ENCODE data around the gene BORCS6. TPM values are rescaled to one million over a fixed set of nuclear protein-coding genes. Genes with fewer than 3 reads are reported as not detected.

The BORCS6 gene
- total RNA-seq, 1 experiment from 2014 or later, result 2.2 TPM

DNA sequence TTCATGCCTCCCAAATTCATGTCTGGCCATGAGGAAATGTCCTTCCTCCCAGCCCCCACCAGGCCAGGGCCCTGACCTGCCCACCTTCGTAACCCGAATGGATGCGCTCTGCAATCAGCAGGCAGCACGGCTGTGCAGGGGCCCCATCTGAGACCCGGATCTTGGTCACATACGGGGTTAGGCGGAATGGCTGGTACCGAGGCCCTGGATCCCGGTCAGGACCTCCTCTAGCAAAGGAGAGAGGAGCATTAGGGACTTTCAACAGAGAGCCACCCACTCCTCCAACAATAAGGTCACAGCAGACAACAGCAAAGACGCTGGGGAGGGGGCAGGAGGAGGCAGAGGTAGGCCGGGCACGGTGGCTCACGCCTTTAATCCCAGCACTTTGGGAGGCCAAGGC is 41.4 kb downstream of the BORCS6 start:
- no peak overlapping the region for H3K27ac ChIP-seq
- H3K4me1 ChIP-seq, result peaks cover 17% of the 10 kb centered on the region
- no peak for DNase-seq
- no peaks in the 10 kb centered on the region for H3K9me3 ChIP-seq (replicated peaks)
- no peaks in the 10 kb centered on the region for H3K36me3 ChIP-seq
- no peak overlapping the region for H3K4me3 ChIP-seq
- H3K27me3 ChIP-seq, result no peaks in the 10 kb centered on the region

- DNase-seq, result no peak
- no peaks in the 10 kb centered on the region for H3K36me3 ChIP-seq
- no peak overlapping the region for H3K4me3 ChIP-seq
- no peak overlapping the region for H3K27ac ChIP-seq
- no peaks in the 10 kb centered on the region for H3K9me3 ChIP-seq (replicated peaks)
- H3K27me3 ChIP-seq, result no peaks in the 10 kb centered on the region
- peaks cover 12% of the 10 kb centered on the region for H3K4me1 ChIP-seq
Observed at GRCh38 chr17:8147805-8148404, 42.1 kb downstream of the BORCS6 start.

DNA sequence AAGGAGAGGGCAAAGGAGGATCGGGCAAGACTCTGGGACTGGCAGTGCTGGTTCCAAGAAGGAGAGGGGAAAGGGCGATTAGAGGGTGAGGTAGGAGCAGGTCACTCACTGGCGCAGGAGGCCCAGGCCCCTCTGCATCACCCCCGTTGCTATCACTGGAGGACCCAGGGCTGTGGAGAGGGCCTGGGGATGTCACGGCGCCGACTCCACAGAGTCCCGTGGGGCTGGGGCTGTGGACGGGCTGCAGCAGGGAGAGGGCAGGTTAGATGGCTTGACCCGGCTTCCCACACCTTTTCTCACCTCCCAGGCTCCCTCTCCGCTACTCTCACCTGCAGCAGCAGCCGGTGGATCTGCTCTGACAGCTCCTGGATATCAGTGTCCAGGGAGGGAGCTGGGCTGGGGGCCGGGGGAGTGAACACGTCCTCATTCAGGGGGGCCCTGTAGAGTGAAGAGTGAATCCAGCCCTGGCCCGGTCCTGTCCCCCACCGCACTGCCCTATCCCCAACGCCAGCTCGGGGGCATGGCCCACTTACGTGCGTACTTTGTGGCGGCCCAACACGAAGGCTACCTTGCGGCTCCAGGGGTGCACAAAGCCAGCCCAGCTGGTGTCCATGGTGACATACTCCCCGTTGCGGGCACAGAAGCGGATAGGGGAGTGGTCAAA is 42.7 kb downstream of the BORCS6 start:
- peaks cover 7% of the 10 kb centered on the region for H3K4me1 ChIP-seq
- no peaks in the 10 kb centered on the region for H3K27me3 ChIP-seq
- no peak for DNase-seq
- H3K4me3 ChIP-seq, result no peak overlapping the region
- H3K36me3 ChIP-seq, result no peaks in the 10 kb centered on the region; the same call in 1 of the 2 replicates
- no peaks in the 10 kb centered on the region for H3K9me3 ChIP-seq (replicated peaks)
- H3K27ac ChIP-seq, result no peak overlapping the region

DNA sequence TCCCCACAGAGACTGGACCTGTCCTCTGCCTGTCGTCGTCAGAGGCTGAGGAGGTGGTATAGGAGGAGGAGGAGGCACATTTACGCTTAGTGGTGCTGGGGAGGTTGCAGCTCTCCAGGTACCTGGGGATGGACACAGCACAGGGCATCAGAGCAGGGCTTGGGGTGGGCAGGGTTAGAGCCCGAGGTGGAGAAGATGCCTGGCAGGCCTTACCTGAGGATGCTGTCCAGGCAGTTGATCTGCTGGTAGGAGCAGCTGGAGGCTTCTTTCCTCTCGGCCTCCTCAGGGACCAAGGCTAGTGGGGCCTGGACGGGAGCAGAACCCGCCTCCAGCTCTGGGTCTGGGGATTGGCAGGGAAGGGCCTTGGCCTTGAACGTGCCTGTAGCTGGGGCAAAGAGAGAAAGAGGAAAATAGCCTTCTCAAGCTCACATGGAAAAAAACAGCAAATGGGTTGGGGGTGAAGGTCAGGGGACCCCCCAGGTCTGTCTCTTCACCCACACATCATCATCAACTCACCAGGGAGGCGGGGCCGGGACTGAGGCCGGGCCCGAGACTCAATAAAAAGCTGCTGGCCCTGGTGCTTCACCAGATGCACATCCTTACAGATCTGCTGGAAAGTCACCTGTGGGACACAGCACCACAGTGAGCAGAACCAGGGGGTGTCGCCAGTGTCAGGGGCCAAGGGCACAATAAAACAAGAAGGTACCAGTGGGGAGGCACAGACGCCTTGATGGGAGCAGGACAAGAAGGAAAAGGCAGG is 43.4 kb downstream of the BORCS6 start:
- Histone ChIP-seq H3K4me3 (no peak overlapping the region), H3K36me3 (no peaks in the 10 kb centered on the region; the same call in 1 of the 2 replicates), H3K4me1 (peaks cover 7% of the 10 kb centered on the region), H3K27me3 (no peaks in the 10 kb centered on the region), H3K9me3 (replicated peaks) (no peaks in the 10 kb centered on the region), H3K27ac (no peak overlapping the region)
- no peak for DNase-seq

DNA sequence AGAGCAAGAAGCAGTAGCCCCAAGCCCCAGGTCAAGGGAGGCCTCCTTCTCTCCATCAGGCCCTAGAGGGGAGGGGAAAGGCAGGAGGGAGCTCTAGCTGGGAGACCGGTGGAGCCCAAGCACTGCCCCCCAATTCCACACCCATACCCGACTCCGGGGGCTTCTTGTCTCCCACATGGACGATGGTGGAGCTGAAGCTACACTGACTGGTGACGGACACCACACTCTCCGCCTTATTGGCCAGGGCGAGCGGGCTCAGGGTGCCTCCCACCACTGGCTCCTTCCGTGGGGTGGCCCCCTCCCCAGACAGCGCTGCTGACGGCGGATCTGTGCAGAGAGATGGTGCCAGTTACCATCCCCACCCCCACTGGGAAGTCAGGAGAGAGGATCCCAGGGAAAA is 44.2 kb downstream of the BORCS6 start:
- DNase-seq, result no peak
- Histone ChIP-seq H3K4me3 (no peak overlapping the region), H3K9me3 (replicated peaks) (no peaks in the 10 kb centered on the region), H3K27ac (no peak overlapping the region), H3K4me1 (peaks cover 6% of the 10 kb centered on the region), H3K27me3 (no peaks in the 10 kb centered on the region), H3K36me3 (no peaks in the 10 kb centered on the region; the same call in 1 of the 2 replicates)

DNA sequence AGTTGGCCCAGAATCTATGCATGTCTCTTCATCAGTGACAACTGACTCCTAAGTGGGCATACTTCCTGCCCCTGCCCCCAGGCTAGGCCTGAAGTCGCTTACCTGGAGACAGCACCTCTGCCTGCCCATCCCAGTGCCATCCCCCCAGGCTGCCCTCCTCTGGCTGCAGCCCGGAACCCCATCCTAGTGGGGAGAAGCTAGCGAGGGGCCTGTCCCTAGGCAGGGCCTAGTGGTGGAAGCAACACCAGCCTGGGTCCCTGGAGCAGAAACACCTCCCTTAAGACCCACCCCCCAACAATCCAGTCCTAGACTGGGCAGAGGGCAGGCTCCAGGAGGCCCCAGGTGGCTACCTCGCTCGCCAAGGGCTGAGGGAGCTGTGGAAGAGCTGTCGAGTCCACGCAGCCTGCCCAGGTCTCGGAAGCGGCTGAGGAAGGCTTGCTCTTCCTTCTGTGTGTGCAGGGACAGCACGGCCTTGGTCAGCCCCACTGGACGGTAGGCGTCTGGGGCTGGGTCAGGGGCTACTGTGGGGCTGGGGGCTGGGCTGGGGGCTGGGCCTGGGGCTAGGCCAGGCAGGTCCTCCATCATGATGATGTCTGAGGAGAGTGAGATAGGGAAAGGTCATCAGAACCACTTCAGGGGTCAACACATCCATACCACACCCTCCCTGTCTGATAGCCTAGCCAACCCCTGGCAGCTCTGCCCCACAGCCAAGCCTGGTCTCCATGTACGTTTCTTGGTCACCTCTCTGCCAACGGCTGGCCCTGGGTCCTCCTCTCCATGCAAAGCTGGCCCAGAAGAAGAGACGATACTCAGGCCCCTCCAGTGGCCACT is 45.4 kb downstream of the BORCS6 start:
- no peaks in the 10 kb centered on the region for H3K9me3 ChIP-seq (replicated peaks)
- no peaks in the 10 kb centered on the region; the same call in 1 of the 2 replicates for H3K36me3 ChIP-seq
- no peak overlapping the region for H3K4me3 ChIP-seq
- DNase-seq, result no peak
- no peaks in the 10 kb centered on the region for H3K27me3 ChIP-seq
- H3K4me1 ChIP-seq, result peaks cover 1% of the 10 kb centered on the region; the same call in 1 of the 2 replicates
- no peak overlapping the region for H3K27ac ChIP-seq

GRCh38 chr17:8143581-8144400 is 46.2 kb downstream of the BORCS6 start:
- Histone ChIP-seq H3K4me3 (no peak overlapping the region), H3K27me3 (no peaks in the 10 kb centered on the region), H3K27ac (no peak overlapping the region), H3K9me3 (replicated peaks) (no peaks in the 10 kb centered on the region), H3K36me3 (no peaks in the 10 kb centered on the region; the same call in 1 of the 2 replicates), H3K4me1 (peaks cover 3% of the 10 kb centered on the region; the same call in 1 of the 2 replicates)
- DNase-seq, result no peak

GRCh38 chr17:8142887-8143580 is 46.9 kb downstream of the BORCS6 start:
- Histone ChIP-seq H3K4me1 (peaks cover 3% of the 10 kb centered on the region; the same call in 1 of the 2 replicates), H3K36me3 (no peaks in the 10 kb centered on the region; the same call in 1 of the 2 replicates), H3K4me3 (no peak overlapping the region), H3K27ac (no peak overlapping the region), H3K9me3 (replicated peaks) (no peaks in the 10 kb centered on the region), H3K27me3 (no peaks in the 10 kb centered on the region)
- no peak for DNase-seq

- H3K4me3 ChIP-seq, result no peak overlapping the region
- H3K36me3 ChIP-seq, result no peaks in the 10 kb centered on the region; the same call in 1 of the 2 replicates
- H3K4me1 ChIP-seq, result peaks cover 3% of the 10 kb centered on the region; the same call in 1 of the 2 replicates
- H3K27me3 ChIP-seq, result no peaks in the 10 kb centered on the region
- no peak overlapping the region for H3K27ac ChIP-seq
- H3K9me3 ChIP-seq (replicated peaks), result no peaks in the 10 kb centered on the region
- no peak for DNase-seq
Observed at GRCh38 chr17:8142158-8142886, 47.7 kb downstream of the BORCS6 start.

DNA sequence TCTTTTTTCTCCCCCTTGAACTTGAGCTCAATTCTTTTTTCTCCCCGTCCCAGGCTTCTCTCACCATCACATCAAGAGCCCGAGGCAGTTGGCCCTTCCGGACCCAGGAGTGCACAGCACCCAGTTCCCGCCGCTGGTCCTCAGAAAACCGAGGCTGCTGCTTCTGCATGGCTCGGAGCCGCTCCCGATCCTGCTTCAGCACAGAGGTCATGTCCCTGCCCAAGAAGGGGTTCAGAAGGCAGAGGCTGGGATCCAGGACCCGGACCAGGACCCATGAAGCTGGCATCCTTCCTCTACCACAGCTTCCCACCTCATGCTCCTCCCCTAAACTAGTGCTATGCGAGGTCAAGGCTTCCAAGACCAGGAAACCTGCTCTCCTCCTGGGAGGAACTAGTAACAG is 48.2 kb downstream of the BORCS6 start:
- H3K4me1 ChIP-seq, result peaks cover 3% of the 10 kb centered on the region; the same call in 1 of the 2 replicates
- DNase-seq, result no peak
- H3K36me3 ChIP-seq, result no peaks in the 10 kb centered on the region; the same call in 1 of the 2 replicates
- no peaks in the 10 kb centered on the region for H3K27me3 ChIP-seq
- no peak overlapping the region for H3K4me3 ChIP-seq
- H3K9me3 ChIP-seq (replicated peaks), result no peaks in the 10 kb centered on the region
- H3K27ac ChIP-seq, result no peak overlapping the region

GRCh38 chr17:8141045-8141444 is 48.9 kb downstream of the BORCS6 start:
- no peak for DNase-seq
- Histone ChIP-seq H3K27ac (no peak overlapping the region), H3K27me3 (no peaks in the 10 kb centered on the region), H3K4me3 (no peak overlapping the region), H3K36me3 (no peaks in the 10 kb centered on the region; the same call in 1 of the 2 replicates), H3K4me1 (peaks cover 3% of the 10 kb centered on the region; the same call in 1 of the 2 replicates), H3K9me3 (replicated peaks) (no peaks in the 10 kb centered on the region)

DNA sequence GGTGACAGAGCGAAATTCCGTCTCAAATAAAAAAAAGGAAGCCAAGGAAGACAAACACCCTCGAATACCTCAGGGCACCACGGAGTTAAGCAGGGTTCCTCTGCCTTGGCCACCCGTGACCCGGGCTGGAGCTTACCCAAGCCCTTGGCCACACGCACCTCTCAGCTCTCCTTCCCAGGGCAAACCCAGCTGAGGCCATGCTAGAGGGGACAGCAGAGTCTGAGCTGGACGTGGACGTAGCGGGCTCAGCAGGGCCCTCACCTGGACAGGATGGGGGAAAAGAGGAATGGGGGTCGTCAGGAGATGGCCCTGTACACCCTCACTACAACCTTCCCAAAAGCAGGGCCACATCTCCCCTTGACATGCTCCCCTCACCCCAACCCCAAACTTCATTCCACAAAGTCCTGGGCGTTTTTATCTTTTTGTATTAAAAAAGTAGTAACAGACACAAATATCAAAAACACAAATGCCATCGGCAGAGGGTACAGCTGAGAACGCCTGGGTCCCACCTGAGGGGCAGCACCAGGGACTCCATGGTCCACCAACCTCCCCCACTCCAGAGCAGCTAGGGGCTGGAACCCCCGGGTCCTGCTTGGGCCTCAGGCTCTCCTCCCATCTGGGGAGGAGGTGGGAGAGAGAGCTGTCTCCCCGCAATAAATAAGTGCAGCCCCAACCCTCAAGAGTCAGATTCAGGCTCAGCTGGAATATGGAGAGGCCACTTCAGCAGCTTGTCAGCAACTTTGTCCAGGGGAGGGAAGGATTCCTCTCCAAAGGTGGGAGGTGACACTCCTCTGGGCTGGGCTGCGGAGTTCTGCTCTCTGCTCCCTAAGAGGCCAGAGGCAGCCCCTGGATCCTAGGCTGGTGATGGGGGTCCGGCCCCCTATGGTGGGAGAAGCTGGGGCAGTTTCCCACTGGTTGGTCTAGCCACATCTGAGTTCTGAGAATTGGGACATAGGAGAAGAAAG is 49.6 kb downstream of the BORCS6 start:
- H3K27me3 ChIP-seq, result no peaks in the 10 kb centered on the region
- no peak overlapping the region for H3K4me3 ChIP-seq
- no peak overlapping the region for H3K27ac ChIP-seq
- no peak for DNase-seq
- no peaks in the 10 kb centered on the region for H3K9me3 ChIP-seq (replicated peaks)
- H3K36me3 ChIP-seq, result no peaks in the 10 kb centered on the region; the same call in 1 of the 2 replicates
- H3K4me1 ChIP-seq, result peaks cover 3% of the 10 kb centered on the region; the same call in 1 of the 2 replicates
